NCI-H1436 treated with DMSO at 0.1 percent for 48 hours (cell line): ENCODE measurements around the gene TMEM82.
A peak's percentile ranks its signal among the peaks of the same experiment; 100 is the strongest.

Source experiments
- DNase-seq: peaks from one replicate; lab custom pipeline; 2025; lab: John Stamatoyannopoulos, UW

Gene TMEM82

GRCh38 chr1:15736038-15736891 lies 6.0 kb upstream of the TMEM82 start, which contains the start of gene SLC25A34:
SLC25A34 (plus strand) TSS chr1:15736258; CDS start chr1:15736486, 228 bp downstream.
- DNase-seq = no peak

- no peak for DNase-seq
These were observed 5.4 kb upstream of the TMEM82 start for GRCh38 chr1:15736892-15737261.

- DNase-seq = no peak
These were observed 4.7 kb upstream of the TMEM82 start for GRCh38 chr1:15737324-15738319.

- DNase-seq = no peak
These were observed 3.7 kb upstream of the TMEM82 start for GRCh38 chr1:15738416-15739113.

- no peak for DNase-seq
These were observed 3.0 kb upstream of the TMEM82 start for GRCh38 chr1:15739259-15739658.

GRCh38 chr1:15739745-15740144 lies 2.6 kb upstream of the TMEM82 start:
- DNase-seq = no peak

- DNase-seq = peak; percentile 7
These were observed 1.1 kb upstream of the TMEM82 start for GRCh38 chr1:15740924-15741850.

- DNase-seq = no peak
These were observed 1.9 kb downstream of the TMEM82 start for GRCh38 chr1:15744122-15744679.

GRCh38 chr1:15747378-15747777 lies 5.1 kb downstream of the TMEM82 start:
- DNase-seq = no peak

GRCh38 chr1:15748264-15748663 lies 6.0 kb downstream of the TMEM82 start:
- no peak for DNase-seq

- DNase-seq = no peak
These were observed 6.5 kb downstream of the TMEM82 start for GRCh38 chr1:15748690-15749398.

- DNase-seq = no peak
These were observed 7.3 kb downstream of the TMEM82 start for GRCh38 chr1:15749399-15750291.

- no peak for DNase-seq
These were observed 8.6 kb downstream of the TMEM82 start for GRCh38 chr1:15750924-15751323.

GRCh38 chr1:15751717-15752116 lies 9.4 kb downstream of the TMEM82 start:
- no peak for DNase-seq

GRCh38 chr1:15753776-15754175 lies 11.5 kb downstream of the TMEM82 start:
- DNase-seq = no peak

GRCh38 chr1:15755021-15755645 lies 12.8 kb downstream of the TMEM82 start:
- DNase-seq = no peak

- no peak for DNase-seq
These were observed 13.3 kb downstream of the TMEM82 start for GRCh38 chr1:15755646-15756040.
